ENCODE results near the gene UBE2D2. TPM values are rescaled to one million over a fixed set of nuclear protein-coding genes. Genes with fewer than 3 reads are reported as not detected.

UBE2D2 gene
- polyA plus RNA-seq, 2 of the 4 experiments (the other 2 are of a cell fraction) = 74.8 to 115 TPM

DNA sequence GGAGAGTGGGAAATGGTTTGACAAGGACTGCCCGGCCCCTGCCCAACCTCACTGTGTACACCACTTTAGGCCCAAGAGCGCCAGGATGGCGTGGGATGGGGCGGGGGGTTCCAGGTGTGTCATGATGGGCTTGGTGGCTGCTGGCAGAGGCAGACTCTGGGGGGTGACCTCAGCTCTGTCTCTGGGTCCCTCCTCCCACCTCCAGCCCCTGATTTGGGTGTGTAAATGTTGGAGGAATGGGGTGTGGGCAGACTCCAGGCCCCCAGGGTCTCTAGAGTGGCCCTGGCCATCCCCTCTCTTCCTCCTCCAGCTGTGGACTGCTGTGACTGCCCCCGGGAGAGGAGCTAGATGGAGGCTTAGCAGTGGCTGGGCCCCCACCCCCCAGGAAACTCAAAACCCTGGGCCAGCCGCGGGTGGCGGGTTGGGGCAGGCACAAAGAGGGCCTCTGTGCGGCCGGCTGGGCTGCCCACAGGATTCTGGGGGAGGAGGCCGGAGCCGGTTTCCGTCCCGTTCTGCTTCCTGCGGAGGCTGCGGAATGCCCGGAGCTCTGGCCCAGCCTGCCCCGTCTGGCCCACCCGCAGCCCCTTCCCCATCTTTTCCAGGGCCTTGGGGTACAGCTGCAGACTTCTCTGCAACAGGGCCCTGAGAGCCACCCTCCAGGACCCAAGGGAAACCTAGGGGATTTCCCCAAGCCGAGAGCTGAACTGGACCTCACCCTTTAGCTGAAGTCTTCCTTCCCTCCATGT is 110.1 kb downstream of the UBE2D2 start:
- POLR2A ChIA-PET = no interaction called here
- DNase-seq (ENCODE audit: low read depth in 1 of 2, low spot score in 1 of 2) (no peak), FAIRE-seq (no peak), ATAC-seq (no peak)
- H3K4me2 ChIP-seq = no peak overlapping the region
- peaks cover 42% of the 10 kb centered on the region for H3K4me1 ChIP-seq
- CTCF ChIA-PET = interaction anchor here (0.7 to 5.1 kb wide), 12 partner anchors 10 to 96 kb away, joined by 3 to 17 read pairs (median 4); no protein-coding TSS in a partner anchor
- peak overlapping the region in 1 of 2 experiments; percentile 51; a peak in 2 of 6 replicates for H3K27ac ChIP-seq
- H3K9me3 ChIP-seq = no peaks in the 10 kb centered on the region
- no peak for TF ChIP-seq CEBPB (IDR thresholded peaks at IDR 0.05)
- no peak for TF ChIP-seq HEYL (CRISPR knock-in tag; IDR thresholded peaks at IDR 0.05)
- TF ChIP-seq, protein P1, sequence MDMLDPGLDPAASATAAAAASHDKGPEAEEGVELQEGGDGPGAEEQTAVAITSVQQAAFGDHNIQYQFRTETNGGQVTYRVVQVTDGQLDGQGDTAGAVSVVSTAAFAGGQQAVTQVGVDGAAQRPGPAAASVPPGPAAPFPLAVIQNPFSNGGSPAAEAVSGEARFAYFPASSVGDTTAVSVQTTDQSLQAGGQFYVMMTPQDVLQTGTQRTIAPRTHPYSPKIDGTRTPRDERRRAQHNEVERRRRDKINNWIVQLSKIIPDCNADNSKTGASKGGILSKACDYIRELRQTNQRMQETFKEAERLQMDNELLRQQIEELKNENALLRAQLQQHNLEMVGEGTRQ (IDR thresholded peaks at IDR 0.05) = no peak
- no peak for TF ChIP-seq NFE2L2 (conservative IDR thresholded peaks at IDR 0.05; ENCODE audit: low read length)
- TF ChIP-seq CHD4 (IDR thresholded peaks at IDR 0.05; ENCODE audit: borderline replicate concordance) = no peak
- TF ChIP-seq ZSCAN20 (CRISPR knock-in tag; IDR thresholded peaks at IDR 0.05) = no peak
- TF ChIP-seq NPAS2 (CRISPR knock-in tag; IDR thresholded peaks at IDR 0.05; ENCODE audit: borderline replicate concordance) = no peak
- TF ChIP-seq, protein P2, sequence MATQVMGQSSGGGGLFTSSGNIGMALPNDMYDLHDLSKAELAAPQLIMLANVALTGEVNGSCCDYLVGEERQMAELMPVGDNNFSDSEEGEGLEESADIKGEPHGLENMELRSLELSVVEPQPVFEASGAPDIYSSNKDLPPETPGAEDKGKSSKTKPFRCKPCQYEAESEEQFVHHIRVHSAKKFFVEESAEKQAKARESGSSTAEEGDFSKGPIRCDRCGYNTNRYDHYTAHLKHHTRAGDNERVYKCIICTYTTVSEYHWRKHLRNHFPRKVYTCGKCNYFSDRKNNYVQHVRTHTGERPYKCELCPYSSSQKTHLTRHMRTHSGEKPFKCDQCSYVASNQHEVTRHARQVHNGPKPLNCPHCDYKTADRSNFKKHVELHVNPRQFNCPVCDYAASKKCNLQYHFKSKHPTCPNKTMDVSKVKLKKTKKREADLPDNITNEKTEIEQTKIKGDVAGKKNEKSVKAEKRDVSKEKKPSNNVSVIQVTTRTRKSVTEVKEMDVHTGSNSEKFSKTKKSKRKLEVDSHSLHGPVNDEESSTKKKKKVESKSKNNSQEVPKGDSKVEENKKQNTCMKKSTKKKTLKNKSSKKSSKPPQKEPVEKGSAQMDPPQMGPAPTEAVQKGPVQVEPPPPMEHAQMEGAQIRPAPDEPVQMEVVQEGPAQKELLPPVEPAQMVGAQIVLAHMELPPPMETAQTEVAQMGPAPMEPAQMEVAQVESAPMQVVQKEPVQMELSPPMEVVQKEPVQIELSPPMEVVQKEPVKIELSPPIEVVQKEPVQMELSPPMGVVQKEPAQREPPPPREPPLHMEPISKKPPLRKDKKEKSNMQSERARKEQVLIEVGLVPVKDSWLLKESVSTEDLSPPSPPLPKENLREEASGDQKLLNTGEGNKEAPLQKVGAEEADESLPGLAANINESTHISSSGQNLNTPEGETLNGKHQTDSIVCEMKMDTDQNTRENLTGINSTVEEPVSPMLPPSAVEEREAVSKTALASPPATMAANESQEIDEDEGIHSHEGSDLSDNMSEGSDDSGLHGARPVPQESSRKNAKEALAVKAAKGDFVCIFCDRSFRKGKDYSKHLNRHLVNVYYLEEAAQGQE (IDR thresholded peaks at IDR 0.05) = no peak
- TF ChIP-seq, protein P3, sequence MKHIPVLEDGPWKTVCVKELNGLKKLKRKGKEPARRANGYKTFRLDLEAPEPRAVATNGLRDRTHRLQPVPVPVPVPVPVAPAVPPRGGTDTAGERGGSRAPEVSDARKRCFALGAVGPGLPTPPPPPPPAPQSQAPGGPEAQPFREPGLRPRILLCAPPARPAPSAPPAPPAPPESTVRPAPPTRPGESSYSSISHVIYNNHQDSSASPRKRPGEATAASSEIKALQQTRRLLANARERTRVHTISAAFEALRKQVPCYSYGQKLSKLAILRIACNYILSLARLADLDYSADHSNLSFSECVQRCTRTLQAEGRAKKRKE (CRISPR knock-in tag; IDR thresholded peaks at IDR 0.05; ENCODE audit: low read depth) = no peak
- TF ChIP-seq FOSL2 (IDR thresholded peaks at IDR 0.05) = no peak
- no peak for TF ChIP-seq FOSL2 (CRISPR knock-in tag; IDR thresholded peaks at IDR 0.05)
- no peak for TF ChIP-seq MYC (IDR thresholded peaks at IDR 0.05; ENCODE audit: borderline replicate concordance, low read length)
- no peak for TF ChIP-seq RCOR1 (IDR thresholded peaks at IDR 0.05; ENCODE audit: low read depth, low read length)
- no peak overlapping the region for H3K4me3 ChIP-seq
- 88% methylated on average over 19 of the region's 20 CpGs for WGBS (ENCODE audit: missing lambda C conversion rate)

DNA sequence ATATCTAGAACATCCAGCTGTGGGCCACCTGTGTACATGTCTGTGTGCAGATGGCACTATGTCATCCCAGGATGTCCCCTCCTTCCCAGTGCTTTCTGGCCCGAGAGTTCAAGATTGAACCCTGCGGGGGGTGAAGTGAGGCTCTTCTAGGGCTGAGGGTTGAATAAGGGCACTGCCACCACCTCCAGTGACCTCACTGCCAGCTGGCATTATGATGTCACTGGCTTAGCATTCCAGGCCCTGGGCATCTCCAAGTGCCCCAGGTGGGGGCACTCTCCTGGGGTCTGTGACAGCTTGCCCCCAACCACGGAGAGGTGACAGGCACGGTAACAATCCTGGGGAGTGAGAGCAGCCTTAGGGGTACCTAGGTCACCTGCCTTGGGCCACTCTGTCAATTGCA is 114.1 kb downstream of the UBE2D2 start:
- FAIRE-seq = no peak
- no peak for ATAC-seq
- Histone ChIP-seq H3K4me1 (peaks cover 23% of the 10 kb centered on the region; the same call in 2 of the 3 replicates), H3K4me2 (no peak overlapping the region), H3K9me3 (no peaks in the 10 kb centered on the region), H3K4me3 (no peak overlapping the region), H3K27ac (no peak overlapping the region; a peak in 1 of 6 replicates)
- TF ChIP-seq JUN (IDR thresholded peaks at IDR 0.05) (no peak), HOXB5 (CRISPR knock-in tag; IDR thresholded peaks at IDR 0.05) (no peak), PHF8 (IDR thresholded peaks at IDR 0.05; ENCODE audit: borderline replicate concordance, low read depth) (no peak), HEYL (CRISPR knock-in tag; IDR thresholded peaks at IDR 0.05) (no peak), FOSL2 (IDR thresholded peaks at IDR 0.05) (no peak), FOSL2 (CRISPR knock-in tag; IDR thresholded peaks at IDR 0.05) (no peak), FOXS1 (CRISPR knock-in tag; IDR thresholded peaks at IDR 0.05) (no peak), MYC (IDR thresholded peaks at IDR 0.05; ENCODE audit: borderline replicate concordance, low read length) (no peak), EHMT2 (IDR thresholded peaks at IDR 0.05; ENCODE audit: low read depth) (no peak), EP300 (IDR thresholded peaks at IDR 0.05) (no peak), ESRRA (IDR thresholded peaks at IDR 0.05; ENCODE audit: borderline replicate concordance, low read length) (no peak), MAZ (IDR thresholded peaks at IDR 0.05; ENCODE audit: borderline replicate concordance, low read depth, low read length) (no peak), MAFK (IDR thresholded peaks at IDR 0.05; ENCODE audit: partially characterized antibody) (no peak)
- TF ChIP-seq, protein P4, sequence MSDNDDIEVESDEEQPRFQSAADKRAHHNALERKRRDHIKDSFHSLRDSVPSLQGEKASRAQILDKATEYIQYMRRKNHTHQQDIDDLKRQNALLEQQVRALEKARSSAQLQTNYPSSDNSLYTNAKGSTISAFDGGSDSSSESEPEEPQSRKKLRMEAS (IDR thresholded peaks at IDR 0.05) = no peak
- TF ChIP-seq, protein P1 (IDR thresholded peaks at IDR 0.05) = no peak
- TF ChIP-seq, protein P5, sequence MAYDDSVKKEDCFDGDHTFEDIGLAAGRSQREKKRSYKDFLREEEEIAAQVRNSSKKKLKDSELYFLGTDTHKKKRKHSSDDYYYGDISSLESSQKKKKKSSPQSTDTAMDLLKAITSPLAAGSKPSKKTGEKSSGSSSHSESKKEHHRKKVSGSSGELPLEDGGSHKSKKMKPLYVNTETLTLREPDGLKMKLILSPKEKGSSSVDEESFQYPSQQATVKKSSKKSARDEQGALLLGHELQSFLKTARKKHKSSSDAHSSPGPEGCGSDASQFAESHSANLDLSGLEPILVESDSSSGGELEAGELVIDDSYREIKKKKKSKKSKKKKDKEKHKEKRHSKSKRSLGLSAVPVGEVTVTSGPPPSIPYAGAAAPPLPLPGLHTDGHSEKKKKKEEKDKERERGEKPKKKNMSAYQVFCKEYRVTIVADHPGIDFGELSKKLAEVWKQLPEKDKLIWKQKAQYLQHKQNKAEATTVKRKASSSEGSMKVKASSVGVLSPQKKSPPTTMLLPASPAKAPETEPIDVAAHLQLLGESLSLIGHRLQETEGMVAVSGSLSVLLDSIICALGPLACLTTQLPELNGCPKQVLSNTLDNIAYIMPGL (CRISPR knock-in tag; IDR thresholded peaks at IDR 0.05; ENCODE audit: borderline replicate concordance) = no peak
- TF ChIP-seq, protein P6, sequence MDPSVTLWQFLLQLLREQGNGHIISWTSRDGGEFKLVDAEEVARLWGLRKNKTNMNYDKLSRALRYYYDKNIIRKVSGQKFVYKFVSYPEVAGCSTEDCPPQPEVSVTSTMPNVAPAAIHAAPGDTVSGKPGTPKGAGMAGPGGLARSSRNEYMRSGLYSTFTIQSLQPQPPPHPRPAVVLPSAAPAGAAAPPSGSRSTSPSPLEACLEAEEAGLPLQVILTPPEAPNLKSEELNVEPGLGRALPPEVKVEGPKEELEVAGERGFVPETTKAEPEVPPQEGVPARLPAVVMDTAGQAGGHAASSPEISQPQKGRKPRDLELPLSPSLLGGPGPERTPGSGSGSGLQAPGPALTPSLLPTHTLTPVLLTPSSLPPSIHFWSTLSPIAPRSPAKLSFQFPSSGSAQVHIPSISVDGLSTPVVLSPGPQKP (IDR thresholded peaks at IDR 0.05; ENCODE audit: low read depth, low read length) = no peak
- ChIA-PET POLR2A (no interaction called here), CTCF (interaction anchor here (0.8 to 4.1 kb wide), 5 partner anchors 9 to 91 kb away, joined by 3 to 39 read pairs (median 5); no protein-coding TSS in a partner anchor)
- no peak for DNase-seq (ENCODE audit: low read depth in 1 of 2, low spot score in 1 of 2)
- 75% methylated on average over 4 of the region's 4 CpGs for WGBS (ENCODE audit: missing lambda C conversion rate)
